Liver (tissue), 9 donors: ENCODE measurements around the gene KRT81. TPM values are rescaled to one million over a fixed set of nuclear protein-coding genes. Genes with fewer than 3 reads are reported as not detected.

Source experiments
- DNase-seq: peaks from one replicate; pipeline ENCODE4 v3.0.0-alpha.2; 2017; ENCODE audit warnings: low spot score
- H3K27ac ChIP-seq, 2 donors: one replicate each; pipeline ENCODE4 v1.7.0; 2013; ENCODE audit warnings: inconsistent platforms in 2 of 2, low read length in 2 of 2, control low read depth in 1 of 2, low read depth in 1 of 2, mild to moderate bottlenecking in 1 of 2
- H3K27me3 ChIP-seq, 4 donors: one replicate each; pipeline versions ENCODE4 v1.6.1 to v1.7.0; 2013; ENCODE audit warnings: low read length in 3 of 4, inconsistent platforms in 1 of 4, mild to moderate bottlenecking in 1 of 4, moderate library complexity in 1 of 4; ENCODE audit not compliant: control insufficient read depth in 4 of 4, insufficient read depth in 4 of 4
- H3K36me3 ChIP-seq, 4 donors: one replicate each; pipeline versions ENCODE4 v1.6.1 to v1.7.0; 2013; ENCODE audit warnings: low read length in 3 of 4, mild to moderate bottlenecking in 3 of 4, low read depth in 1 of 4, moderate library complexity in 1 of 4; ENCODE audit not compliant: control insufficient read depth in 4 of 4, insufficient read depth in 3 of 4
- H3K4me1 ChIP-seq, 4 donors: one replicate each; pipeline versions ENCODE4 v1.6.1 to v1.7.0; 2013; ENCODE audit warnings: low read length in 3 of 4, mild to moderate bottlenecking in 3 of 4, moderate library complexity in 1 of 4; ENCODE audit not compliant: control insufficient read depth in 4 of 4, insufficient read depth in 4 of 4
- H3K4me3 ChIP-seq, 3 donors: one replicate each; pipeline versions ENCODE4 v1.6.1 to v1.7.0; 2013; ENCODE audit warnings: low read length in 3 of 3, control low read depth in 1 of 3, low read depth in 1 of 3, mild to moderate bottlenecking in 1 of 3
- H3K9ac ChIP-seq, 2 donors: one replicate each; pipeline ENCODE4 v1.7.0; 2013; ENCODE audit warnings: low read length in 2 of 2, mild to moderate bottlenecking in 2 of 2, moderate library complexity in 2 of 2, control low read depth in 1 of 2, low read depth in 1 of 2
- H3K9me3 ChIP-seq, 4 donors: one replicate each; pipeline versions ENCODE4 v1.6.1 to v1.7.0; 2013; ENCODE audit warnings: low read length in 3 of 4; ENCODE audit not compliant: control insufficient read depth in 4 of 4
- FOXA1 ChIP-seq: IDR thresholded peaks from 2 replicates; pipeline ENCODE4 v1.6.1; 2016; ENCODE audit warnings: antibody characterized with exemption
- FOXA2 ChIP-seq: IDR thresholded peaks from 2 replicates; pipeline ENCODE4 v1.6.1; 2016; ENCODE audit warnings: antibody characterized with exemption
- HNF4A ChIP-seq, 2 donors: conservative IDR thresholded peaks; 2 replicates each; pipeline ENCODE4 v1.6.1; 2016; ENCODE audit warnings: antibody characterized with exemption in 2 of 2, mild to moderate bottlenecking in 2 of 2
- HNF4G ChIP-seq: IDR thresholded peaks from 2 replicates; pipeline ENCODE4 v1.6.1; 2016; ENCODE audit warnings: antibody characterized with exemption
- JUND ChIP-seq, 2 donors: IDR thresholded peaks; 2 replicates each; pipeline ENCODE4 v1.6.1; 2016; ENCODE audit warnings: antibody characterized with exemption in 2 of 2
- MAX ChIP-seq: IDR thresholded peaks from 2 replicates; pipeline ENCODE4 v1.6.1; 2016; ENCODE audit warnings: antibody characterized with exemption
- NR2F2 ChIP-seq: IDR thresholded peaks from 2 replicates; pipeline ENCODE4 v1.6.1; 2016; ENCODE audit warnings: antibody characterized with exemption
- RAD21 ChIP-seq, 2 donors: IDR thresholded peaks; 2 replicates each; pipeline ENCODE4 v1.6.1; 2016; ENCODE audit warnings: antibody characterized with exemption in 2 of 2, mild to moderate bottlenecking in 2 of 2
- RXRA ChIP-seq, 2 donors: IDR thresholded peaks; 2 replicates each; pipeline ENCODE4 v1.6.1; 2017 to 2018; ENCODE audit warnings: antibody characterized with exemption in 2 of 2, mild to moderate bottlenecking in 1 of 2
- SP1 ChIP-seq: IDR thresholded peaks from 2 replicates; pipeline ENCODE4 v1.6.1; 2018; ENCODE audit warnings: antibody characterized with exemption, mild to moderate bottlenecking
- TAF1 ChIP-seq: conservative IDR thresholded peaks from 2 replicates; pipeline ENCODE4 v1.6.1; 2016; ENCODE audit warnings: antibody characterized with exemption, mild to moderate bottlenecking
- YY1 ChIP-seq: IDR thresholded peaks from 2 replicates; pipeline ENCODE4 v1.6.1; 2016; ENCODE audit warnings: antibody characterized with exemption, mild to moderate bottlenecking
- WGBS: extraction: QIAGEN DNeasy Blood & Tissue Kit; methylation state at CpG from one replicate; pipeline ENCODE4 v1.1.7; 2013; 5-methylcytosine and 5-hydroxymethylcytosine counted together
- polyA plus RNA-seq, 2 donors: library from polyadenylated mRNA; stranded (reverse) in 1 of 2; unstranded in 1 of 2; fragments of 200-250 nt in 1 of 2; fragments of >200 nt in 1 of 2; fragmentation: Nextera tagmentation in 1 of 2; extraction: Ambion mirVana in 1 of 2; gene quantifications; one replicate each; pipeline versions ENCODE4 v1.2.1 to v1.2.3, GENCODE V29; 2013 to 2015
- total RNA-seq, 2 donors: library from RNA; depleted of rRNA; stranded (reverse); fragments of >200 nt; gene quantifications; one replicate each; pipeline ENCODE4 v1.2.3, GENCODE V29; 2014
- TF ChIP-seq, protein P1 (sequence below): IDR thresholded peaks from 2 replicates; pipeline ENCODE4 v1.6.1; 2016; ENCODE audit warnings: antibody characterized with exemption
- TF ChIP-seq, protein P2 (sequence below): IDR thresholded peaks from 2 replicates; pipeline ENCODE4 v1.6.1; 2016; ENCODE audit warnings: antibody characterized with exemption, mild to moderate bottlenecking
- TF ChIP-seq, protein P3 (sequence below): fragments of 150-350 bp; IDR thresholded peaks from 2 replicates; pipeline ENCODE4 v1.5.1; 2017; ENCODE audit warnings: improper control_type of control experiment, low read depth, low read length; ENCODE audit not compliant: missing input control
- TF ChIP-seq, protein P4 (sequence below): IDR thresholded peaks from 2 replicates; pipeline ENCODE4 v1.6.1; 2016; ENCODE audit warnings: antibody characterized with exemption
- donor health status: healthy.
- donor health status: healthy.
- donor health status: healthy.
- donor health status: healthy.
- donor health status: healthy.

Gene KRT81
- total and polyA plus RNA-seq, 4 donors = not detected

GRCh38 chr12:52270541-52271070 lies 20.7 kb downstream of the KRT81 start:
- TF ChIP-seq RAD21 (IDR thresholded peaks at IDR 0.05) (no peak), HNF4A (conservative IDR thresholded peaks at IDR 0.05) (no peak), FOXA1 (no peak), HNF4G (no peak), MAX (no peak), TAF1 (no peak)
- TF ChIP-seq, protein P1, sequence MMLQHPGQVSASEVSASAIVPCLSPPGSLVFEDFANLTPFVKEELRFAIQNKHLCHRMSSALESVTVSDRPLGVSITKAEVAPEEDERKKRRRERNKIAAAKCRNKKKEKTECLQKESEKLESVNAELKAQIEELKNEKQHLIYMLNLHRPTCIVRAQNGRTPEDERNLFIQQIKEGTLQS = no peak
- TF ChIP-seq, protein P2, sequence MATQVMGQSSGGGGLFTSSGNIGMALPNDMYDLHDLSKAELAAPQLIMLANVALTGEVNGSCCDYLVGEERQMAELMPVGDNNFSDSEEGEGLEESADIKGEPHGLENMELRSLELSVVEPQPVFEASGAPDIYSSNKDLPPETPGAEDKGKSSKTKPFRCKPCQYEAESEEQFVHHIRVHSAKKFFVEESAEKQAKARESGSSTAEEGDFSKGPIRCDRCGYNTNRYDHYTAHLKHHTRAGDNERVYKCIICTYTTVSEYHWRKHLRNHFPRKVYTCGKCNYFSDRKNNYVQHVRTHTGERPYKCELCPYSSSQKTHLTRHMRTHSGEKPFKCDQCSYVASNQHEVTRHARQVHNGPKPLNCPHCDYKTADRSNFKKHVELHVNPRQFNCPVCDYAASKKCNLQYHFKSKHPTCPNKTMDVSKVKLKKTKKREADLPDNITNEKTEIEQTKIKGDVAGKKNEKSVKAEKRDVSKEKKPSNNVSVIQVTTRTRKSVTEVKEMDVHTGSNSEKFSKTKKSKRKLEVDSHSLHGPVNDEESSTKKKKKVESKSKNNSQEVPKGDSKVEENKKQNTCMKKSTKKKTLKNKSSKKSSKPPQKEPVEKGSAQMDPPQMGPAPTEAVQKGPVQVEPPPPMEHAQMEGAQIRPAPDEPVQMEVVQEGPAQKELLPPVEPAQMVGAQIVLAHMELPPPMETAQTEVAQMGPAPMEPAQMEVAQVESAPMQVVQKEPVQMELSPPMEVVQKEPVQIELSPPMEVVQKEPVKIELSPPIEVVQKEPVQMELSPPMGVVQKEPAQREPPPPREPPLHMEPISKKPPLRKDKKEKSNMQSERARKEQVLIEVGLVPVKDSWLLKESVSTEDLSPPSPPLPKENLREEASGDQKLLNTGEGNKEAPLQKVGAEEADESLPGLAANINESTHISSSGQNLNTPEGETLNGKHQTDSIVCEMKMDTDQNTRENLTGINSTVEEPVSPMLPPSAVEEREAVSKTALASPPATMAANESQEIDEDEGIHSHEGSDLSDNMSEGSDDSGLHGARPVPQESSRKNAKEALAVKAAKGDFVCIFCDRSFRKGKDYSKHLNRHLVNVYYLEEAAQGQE = no peak
- TF ChIP-seq, protein P3, sequence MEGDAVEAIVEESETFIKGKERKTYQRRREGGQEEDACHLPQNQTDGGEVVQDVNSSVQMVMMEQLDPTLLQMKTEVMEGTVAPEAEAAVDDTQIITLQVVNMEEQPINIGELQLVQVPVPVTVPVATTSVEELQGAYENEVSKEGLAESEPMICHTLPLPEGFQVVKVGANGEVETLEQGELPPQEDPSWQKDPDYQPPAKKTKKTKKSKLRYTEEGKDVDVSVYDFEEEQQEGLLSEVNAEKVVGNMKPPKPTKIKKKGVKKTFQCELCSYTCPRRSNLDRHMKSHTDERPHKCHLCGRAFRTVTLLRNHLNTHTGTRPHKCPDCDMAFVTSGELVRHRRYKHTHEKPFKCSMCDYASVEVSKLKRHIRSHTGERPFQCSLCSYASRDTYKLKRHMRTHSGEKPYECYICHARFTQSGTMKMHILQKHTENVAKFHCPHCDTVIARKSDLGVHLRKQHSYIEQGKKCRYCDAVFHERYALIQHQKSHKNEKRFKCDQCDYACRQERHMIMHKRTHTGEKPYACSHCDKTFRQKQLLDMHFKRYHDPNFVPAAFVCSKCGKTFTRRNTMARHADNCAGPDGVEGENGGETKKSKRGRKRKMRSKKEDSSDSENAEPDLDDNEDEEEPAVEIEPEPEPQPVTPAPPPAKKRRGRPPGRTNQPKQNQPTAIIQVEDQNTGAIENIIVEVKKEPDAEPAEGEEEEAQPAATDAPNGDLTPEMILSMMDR = no peak
- no peak for DNase-seq

DNA sequence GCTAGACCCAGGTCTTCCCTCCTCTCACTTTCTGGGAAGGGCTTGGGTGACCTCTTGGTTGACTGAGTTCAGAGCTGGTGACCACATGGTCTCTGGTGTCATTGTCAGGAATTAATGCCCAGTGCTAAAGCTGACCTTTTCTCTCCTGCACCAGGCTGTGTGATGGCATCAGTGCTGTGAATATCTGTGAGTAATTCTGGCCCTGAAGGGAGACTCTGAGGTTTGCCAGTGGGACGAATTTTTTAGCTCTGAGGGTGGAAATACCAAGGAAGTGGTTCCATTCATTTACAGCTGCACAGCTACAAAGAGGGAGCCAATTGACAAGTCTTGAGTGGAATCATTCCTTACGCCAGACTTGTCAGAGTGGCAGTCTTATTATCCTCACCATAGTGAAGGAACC lies 23.1 kb downstream of the KRT81 start:
- no peak for DNase-seq
- no peaks in the 10 kb centered on the region for H3K27me3 ChIP-seq
- no peaks in the 10 kb centered on the region for H3K9me3 ChIP-seq
- H3K4me3 ChIP-seq = no peak overlapping the region
- no peak overlapping the region for H3K9ac ChIP-seq
- no peaks in the 10 kb centered on the region for H3K36me3 ChIP-seq
- no peak overlapping the region for H3K27ac ChIP-seq
- 75% methylated on average over 2 of the region's 2 CpGs for WGBS
- H3K4me1 ChIP-seq = no peaks in the 10 kb centered on the region
- no peak for TF ChIP-seq FOXA1
- TF ChIP-seq, protein P2 = no peak
- TF ChIP-seq, protein P1 = no peak
- TF ChIP-seq RXRA (IDR thresholded peaks at IDR 0.05) = no peak
- TF ChIP-seq, protein P4, sequence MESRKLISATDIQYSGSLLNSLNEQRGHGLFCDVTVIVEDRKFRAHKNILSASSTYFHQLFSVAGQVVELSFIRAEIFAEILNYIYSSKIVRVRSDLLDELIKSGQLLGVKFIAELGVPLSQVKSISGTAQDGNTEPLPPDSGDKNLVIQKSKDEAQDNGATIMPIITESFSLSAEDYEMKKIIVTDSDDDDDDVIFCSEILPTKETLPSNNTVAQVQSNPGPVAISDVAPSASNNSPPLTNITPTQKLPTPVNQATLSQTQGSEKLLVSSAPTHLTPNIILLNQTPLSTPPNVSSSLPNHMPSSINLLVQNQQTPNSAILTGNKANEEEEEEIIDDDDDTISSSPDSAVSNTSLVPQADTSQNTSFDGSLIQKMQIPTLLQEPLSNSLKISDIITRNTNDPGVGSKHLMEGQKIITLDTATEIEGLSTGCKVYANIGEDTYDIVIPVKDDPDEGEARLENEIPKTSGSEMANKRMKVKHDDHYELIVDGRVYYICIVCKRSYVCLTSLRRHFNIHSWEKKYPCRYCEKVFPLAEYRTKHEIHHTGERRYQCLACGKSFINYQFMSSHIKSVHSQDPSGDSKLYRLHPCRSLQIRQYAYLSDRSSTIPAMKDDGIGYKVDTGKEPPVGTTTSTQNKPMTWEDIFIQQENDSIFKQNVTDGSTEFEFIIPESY = no peak
- TF ChIP-seq SP1 = no peak
- TF ChIP-seq JUND (IDR thresholded peaks at IDR 0.05) = no peak
- no peak for TF ChIP-seq FOXA2
- TF ChIP-seq RAD21 (IDR thresholded peaks at IDR 0.05) = no peak
- no peak for TF ChIP-seq NR2F2
- no peak for TF ChIP-seq HNF4A (conservative IDR thresholded peaks at IDR 0.05)
- no peak for TF ChIP-seq YY1
- TF ChIP-seq HNF4G = no peak
- no peak for TF ChIP-seq MAX

More at GRCh38 chr12:52270541-52271070, 20.7 kb downstream of the KRT81 start:
- Histone ChIP-seq H3K27me3 (peaks cover 0 to 3% (median 0%) of the 10 kb centered on the region in 4 donors), H3K36me3 (no peaks in the 10 kb centered on the region), H3K9me3 (no peaks in the 10 kb centered on the region), H3K4me3 (no peak overlapping the region), H3K4me1 (no peaks in the 10 kb centered on the region), H3K9ac (no peak overlapping the region), H3K27ac (no peak overlapping the region)
- 79% methylated on average over 6 of the region's 6 CpGs for WGBS
